ENCODE data around the gene TIGD1.

Gene TIGD1

DNA sequence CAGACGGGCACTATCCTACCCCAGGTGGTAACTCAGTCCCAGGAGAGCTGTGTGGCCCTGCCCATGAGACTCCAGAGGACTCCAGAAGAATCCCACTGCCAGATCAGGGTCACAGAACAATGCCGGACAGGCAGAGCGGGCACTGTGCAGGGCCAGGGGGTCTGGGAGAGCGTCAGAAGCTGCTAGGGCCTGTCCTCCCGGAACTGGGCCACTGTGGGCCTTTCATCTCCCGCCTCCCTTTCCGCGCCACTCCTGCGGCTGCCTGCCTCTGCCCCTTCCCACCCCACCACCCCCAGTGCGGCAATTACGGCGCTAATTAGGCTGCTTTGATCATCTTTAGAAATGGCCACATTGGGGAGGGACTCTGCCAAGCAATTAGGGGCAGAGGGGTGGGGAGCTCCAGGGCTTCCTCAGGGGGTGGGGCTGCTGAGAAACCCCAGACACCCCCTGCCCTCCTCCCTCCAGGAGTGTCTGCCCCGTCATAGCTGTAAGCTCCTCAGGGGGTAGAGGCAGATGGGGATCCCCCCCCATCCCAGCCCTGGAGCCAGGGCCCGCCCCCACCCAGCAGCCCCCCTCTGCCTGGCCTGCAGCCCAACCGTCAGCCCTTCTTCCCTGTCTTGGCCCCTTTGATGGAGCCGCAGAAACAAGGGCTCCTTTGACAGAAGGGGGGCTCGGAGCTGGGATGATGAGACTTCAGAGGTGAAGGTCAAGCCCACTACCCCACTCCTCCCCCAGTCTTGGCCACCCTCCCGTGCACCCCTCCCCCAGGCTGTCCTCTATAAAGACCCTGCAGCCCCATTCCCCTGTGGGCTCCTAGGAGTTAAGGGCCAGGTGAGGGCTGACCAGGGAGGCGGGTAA is 30.5 kb downstream of the TIGD1 start, which contains the start of gene PRSS56:
PRSS56 (plus strand) TSS at position 808 of the 858 bp plus-strand sequence. CDS start 211 bp downstream, outside the sequence.
- no peak for FAIRE-seq
- TF ChIP-seq TAF1 (IDR thresholded peaks at IDR 0.05; ENCODE audit: borderline replicate concordance, low read depth, low read length) (no peak), POLR2A (IDR thresholded peaks at IDR 0.05; ENCODE audit: low read depth, low read length) (no peak), POLR2AphosphoS5 (IDR thresholded peaks at IDR 0.05; ENCODE audit: low read depth, low read length) (no peak)
- no peak for DNase-seq (ENCODE audit: insufficient read length)

DNA sequence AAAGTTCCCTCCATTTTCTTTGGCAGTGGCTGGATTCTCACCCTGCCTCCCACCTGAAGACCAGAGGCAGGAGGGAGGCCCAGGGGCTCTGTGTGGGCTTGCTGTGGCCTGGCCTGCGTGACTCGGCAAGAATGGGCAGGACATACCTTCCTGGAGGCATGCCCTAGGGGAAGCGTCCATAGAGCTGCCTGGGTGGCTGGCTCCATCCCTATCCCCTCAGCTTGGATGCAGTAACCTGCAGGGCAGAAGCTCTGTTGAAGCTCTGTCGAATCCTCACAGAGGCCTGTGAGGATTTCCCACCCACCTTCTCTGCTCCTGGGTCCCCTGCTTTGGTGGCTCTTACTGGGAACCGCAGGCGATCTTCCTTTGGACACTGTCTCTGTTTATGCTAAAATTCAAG is 31.5 kb downstream of the TIGD1 start:
- TF ChIP-seq POLR2AphosphoS5 (IDR thresholded peaks at IDR 0.05; ENCODE audit: low read depth, low read length): no peak
- TF ChIP-seq TAF1 (IDR thresholded peaks at IDR 0.05; ENCODE audit: borderline replicate concordance, low read depth, low read length): no peak
- no peak for TF ChIP-seq POLR2A (IDR thresholded peaks at IDR 0.05; ENCODE audit: low read depth, low read length)
- DNase-seq (ENCODE audit: insufficient read length) (no peak), FAIRE-seq (no peak)

DNA sequence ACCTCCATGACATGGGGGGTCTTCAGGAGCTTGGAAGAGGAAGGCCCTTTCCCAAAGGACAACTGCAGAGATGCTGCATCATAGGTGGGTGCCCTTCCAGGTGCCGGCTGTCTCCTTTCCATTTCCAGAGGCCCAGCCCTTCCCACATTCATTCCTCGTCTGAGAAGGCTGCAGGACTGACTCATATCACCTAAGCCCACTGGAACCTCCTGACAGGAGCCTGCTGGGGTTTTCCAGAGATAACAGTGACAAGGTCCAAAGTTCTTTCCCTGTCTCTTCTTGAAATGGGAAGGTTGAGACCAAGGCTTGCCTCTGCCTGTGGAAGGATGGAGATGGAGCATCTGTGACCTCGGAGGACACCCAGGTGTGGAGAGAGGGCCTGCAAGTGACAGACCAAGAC is 33.8 kb downstream of the TIGD1 start:
- DNase-seq (ENCODE audit: insufficient read length) (no peak), FAIRE-seq (no peak)

DNA sequence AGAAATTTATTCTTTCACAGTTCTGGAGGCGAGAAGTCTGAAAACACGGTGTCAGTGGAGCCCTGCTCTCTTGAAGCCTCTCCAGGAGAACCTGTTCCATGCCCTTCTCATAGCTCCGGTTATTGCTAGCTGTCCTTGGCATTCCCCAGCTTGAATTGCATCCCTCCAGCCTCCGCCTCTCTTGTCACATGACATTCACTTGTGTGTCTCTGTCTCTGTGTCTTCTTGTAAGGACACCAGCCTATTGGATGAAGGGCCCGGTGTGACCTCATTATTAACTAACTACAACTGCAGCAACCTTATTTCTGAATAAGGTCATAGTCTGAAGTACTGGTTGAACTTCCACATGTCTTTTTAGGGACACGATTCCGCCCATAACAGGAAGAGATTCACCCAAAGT is 34.7 kb downstream of the TIGD1 start:
- no peak for TF ChIP-seq POLR2AphosphoS5 (IDR thresholded peaks at IDR 0.05; ENCODE audit: low read depth, low read length)
- no peak for TF ChIP-seq TAF1 (IDR thresholded peaks at IDR 0.05; ENCODE audit: borderline replicate concordance, low read depth, low read length)
- TF ChIP-seq POLR2A (IDR thresholded peaks at IDR 0.05; ENCODE audit: low read depth, low read length): no peak
- FAIRE-seq: no peak
- DNase-seq (ENCODE audit: insufficient read length): no peak

More for the DNA sequence above, 33.8 kb downstream of the TIGD1 start:
- TF ChIP-seq TAF1 (IDR thresholded peaks at IDR 0.05; ENCODE audit: borderline replicate concordance, low read depth, low read length): no peak
- TF ChIP-seq POLR2A (IDR thresholded peaks at IDR 0.05; ENCODE audit: low read depth, low read length): no peak
- TF ChIP-seq POLR2AphosphoS5 (IDR thresholded peaks at IDR 0.05; ENCODE audit: low read depth, low read length): no peak

DNA sequence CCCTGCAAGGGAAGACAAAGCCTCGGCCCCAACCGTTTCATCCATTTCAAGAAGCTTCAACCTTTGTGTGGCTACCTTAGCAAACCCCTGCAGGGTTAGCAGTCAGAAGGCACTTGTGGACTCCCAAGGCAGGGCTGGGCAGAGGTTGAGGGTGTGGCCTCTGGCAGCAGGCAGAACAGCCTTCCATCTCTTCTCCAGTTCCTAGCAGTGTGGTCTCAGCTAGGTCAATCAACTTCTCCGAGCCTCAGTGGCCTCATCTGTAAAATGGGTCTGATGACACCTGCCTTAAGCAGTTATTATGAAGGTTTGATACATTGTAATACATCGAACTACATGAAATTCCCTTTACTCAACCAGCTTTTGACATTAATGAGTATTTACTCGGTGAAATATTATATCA is 37.0 kb downstream of the TIGD1 start:
- no peak for FAIRE-seq
- no peak for DNase-seq (ENCODE audit: insufficient read length)
- TF ChIP-seq POLR2A (IDR thresholded peaks at IDR 0.05; ENCODE audit: low read depth, low read length) (no peak), TAF1 (IDR thresholded peaks at IDR 0.05; ENCODE audit: borderline replicate concordance, low read depth, low read length) (no peak), POLR2AphosphoS5 (IDR thresholded peaks at IDR 0.05; ENCODE audit: low read depth, low read length) (no peak)

DNA sequence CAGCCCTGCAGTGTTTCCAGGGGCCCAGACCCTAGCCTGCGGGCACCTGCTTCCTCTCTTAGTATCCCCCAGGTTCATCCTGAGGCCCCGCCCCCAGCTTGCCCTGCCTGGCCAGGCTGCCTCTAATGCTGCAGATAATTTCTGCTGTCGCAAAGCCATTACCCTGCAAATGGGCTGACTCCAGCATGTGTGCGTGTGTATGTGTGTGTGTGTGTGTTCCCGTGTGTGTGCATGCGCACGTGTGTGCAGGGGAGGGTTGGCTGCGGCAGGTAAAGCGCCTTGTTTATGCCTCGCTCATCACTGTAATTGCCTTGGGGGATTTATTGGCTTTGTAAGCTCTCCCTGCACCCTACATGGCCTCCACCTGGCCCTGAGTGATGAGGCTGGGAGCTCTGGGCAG is 37.8 kb downstream of the TIGD1 start:
- no peak for FAIRE-seq
- no peak for TF ChIP-seq POLR2AphosphoS5 (IDR thresholded peaks at IDR 0.05; ENCODE audit: low read depth, low read length)
- TF ChIP-seq TAF1 (IDR thresholded peaks at IDR 0.05; ENCODE audit: borderline replicate concordance, low read depth, low read length): no peak
- no peak for TF ChIP-seq POLR2A (IDR thresholded peaks at IDR 0.05; ENCODE audit: low read depth, low read length)
- DNase-seq (ENCODE audit: insufficient read length): no peak

DNA sequence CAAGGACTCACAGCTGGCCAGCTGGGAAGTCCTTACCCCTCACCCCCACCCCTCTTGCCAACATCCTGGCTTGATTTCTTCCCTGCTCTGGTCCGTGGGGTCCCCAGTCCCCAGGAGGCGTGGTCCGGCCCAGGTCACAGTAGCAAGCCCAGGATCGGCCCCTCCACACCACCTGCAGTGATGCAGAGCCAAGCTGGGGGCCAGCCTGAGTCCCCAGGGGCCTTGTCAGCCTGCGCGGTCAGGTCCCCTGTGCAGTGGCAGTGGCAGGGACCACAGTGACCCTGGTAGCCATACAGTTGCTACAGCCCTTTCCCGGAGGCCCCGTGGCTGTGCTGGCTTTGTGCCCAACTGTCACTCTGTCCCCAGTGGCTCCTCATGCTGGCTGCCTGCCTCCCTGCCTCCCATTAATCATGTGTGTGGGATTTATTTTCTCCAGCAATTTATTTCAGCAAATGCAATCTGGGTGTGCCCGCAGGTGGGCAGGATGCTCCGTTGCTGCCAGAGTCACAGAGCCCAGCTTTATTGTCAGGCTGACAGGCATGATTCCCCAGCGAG is 38.9 kb downstream of the TIGD1 start:
- TF ChIP-seq POLR2A (IDR thresholded peaks at IDR 0.05; ENCODE audit: low read depth, low read length) (no peak), POLR2AphosphoS5 (IDR thresholded peaks at IDR 0.05; ENCODE audit: low read depth, low read length) (no peak), TAF1 (IDR thresholded peaks at IDR 0.05; ENCODE audit: borderline replicate concordance, low read depth, low read length) (no peak)
- FAIRE-seq (no peak), DNase-seq (ENCODE audit: insufficient read length) (no peak)

DNA sequence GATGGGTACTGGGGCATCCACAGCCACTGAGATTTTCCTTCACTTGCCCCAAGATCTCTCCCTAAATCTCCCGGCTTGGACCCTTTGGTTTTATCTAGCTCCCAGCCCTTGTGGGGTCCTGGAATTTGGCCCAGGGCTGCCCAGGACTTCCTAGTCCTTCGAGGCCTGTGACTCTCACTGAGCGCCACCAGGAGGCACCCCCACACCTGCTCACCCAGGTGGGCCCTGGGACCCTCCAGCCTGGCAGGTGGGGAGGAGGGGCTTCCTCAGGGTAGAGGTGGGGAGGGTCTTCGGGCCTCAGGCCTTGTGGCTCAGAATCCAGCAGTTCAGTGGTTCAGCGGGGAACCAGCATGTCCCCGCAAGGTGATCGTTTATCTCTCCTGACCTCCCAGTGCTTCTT is 42.1 kb downstream of the TIGD1 start:
- DNase-seq (ENCODE audit: insufficient read length) (no peak), FAIRE-seq (no peak)
- TF ChIP-seq POLR2AphosphoS5 (IDR thresholded peaks at IDR 0.05; ENCODE audit: low read depth, low read length) (no peak), POLR2A (IDR thresholded peaks at IDR 0.05; ENCODE audit: low read depth, low read length) (no peak), TAF1 (IDR thresholded peaks at IDR 0.05; ENCODE audit: borderline replicate concordance, low read depth, low read length) (no peak)

DNA sequence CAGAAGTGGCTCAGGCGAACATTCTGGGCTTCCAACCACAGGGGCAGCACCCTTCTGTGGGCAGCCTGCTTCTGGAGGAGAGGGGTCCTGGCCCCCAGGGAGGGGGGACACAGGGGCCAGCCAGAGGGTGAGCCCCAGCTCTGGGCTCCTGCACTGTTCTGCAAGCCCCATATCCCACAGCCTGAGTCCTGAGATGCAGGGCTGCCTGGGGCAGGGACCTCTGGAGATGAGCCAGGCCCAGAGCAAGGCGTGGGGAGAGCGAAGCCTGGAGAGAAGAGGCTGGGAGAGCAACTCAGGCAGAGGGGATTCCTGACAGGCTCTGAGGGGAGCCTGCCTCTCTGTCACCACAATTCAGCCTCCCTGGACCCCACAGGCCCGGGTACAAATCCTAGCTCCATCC is 43.6 kb downstream of the TIGD1 start:
- DNase-seq (ENCODE audit: insufficient read length) (no peak), FAIRE-seq (no peak)
- no peak for TF ChIP-seq POLR2A (IDR thresholded peaks at IDR 0.05; ENCODE audit: low read depth, low read length)
- TF ChIP-seq POLR2AphosphoS5 (IDR thresholded peaks at IDR 0.05; ENCODE audit: low read depth, low read length): no peak
- TF ChIP-seq TAF1 (IDR thresholded peaks at IDR 0.05; ENCODE audit: borderline replicate concordance, low read depth, low read length): no peak

DNA sequence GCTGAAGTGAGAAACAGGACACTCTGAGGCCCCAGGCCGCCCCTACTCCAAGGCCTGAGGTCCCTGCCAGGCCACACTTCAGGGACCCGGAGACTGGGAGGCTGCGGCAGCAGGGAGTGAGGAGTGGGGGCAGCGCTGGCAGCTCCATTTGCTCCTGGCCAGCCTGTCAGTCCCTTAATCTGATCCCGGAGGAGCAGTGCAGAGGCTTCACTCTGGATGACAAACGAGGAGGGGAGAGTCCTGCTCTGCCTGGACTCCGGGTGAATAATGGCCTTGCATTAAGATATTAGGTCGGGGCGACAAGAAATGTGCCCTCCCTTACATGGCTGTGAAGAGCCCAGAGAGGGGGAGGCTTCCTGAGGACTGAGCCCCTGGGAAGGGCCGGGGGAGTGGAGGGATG is 44.5 kb downstream of the TIGD1 start:
- FAIRE-seq: no peak
- no peak for DNase-seq (ENCODE audit: insufficient read length)
- TF ChIP-seq POLR2AphosphoS5 (IDR thresholded peaks at IDR 0.05; ENCODE audit: low read depth, low read length) (no peak), POLR2A (IDR thresholded peaks at IDR 0.05; ENCODE audit: low read depth, low read length) (no peak), TAF1 (IDR thresholded peaks at IDR 0.05; ENCODE audit: borderline replicate concordance, low read depth, low read length) (no peak)

DNA sequence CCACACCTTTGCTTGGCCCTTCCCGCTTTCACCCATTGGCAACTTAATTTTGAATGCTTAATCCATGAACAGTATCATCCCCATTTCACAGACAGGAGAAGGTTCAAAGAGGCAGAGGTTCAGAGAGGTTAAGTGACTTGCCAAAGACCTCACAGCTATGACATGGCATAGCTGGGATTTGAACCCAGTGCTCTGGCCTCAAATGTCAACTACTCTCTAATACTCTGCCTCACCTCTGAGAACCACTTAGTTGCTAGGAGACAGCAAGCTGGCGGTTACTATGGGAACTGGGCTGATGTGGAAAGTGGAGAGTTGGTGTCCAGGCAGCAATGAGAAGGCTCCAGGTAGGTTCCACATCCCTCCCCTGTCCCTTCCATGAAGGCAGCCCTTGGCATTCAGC is 45.9 kb downstream of the TIGD1 start:
- FAIRE-seq: no peak
- TF ChIP-seq TAF1 (IDR thresholded peaks at IDR 0.05; ENCODE audit: borderline replicate concordance, low read depth, low read length): no peak
- DNase-seq (ENCODE audit: insufficient read length): no peak

DNA sequence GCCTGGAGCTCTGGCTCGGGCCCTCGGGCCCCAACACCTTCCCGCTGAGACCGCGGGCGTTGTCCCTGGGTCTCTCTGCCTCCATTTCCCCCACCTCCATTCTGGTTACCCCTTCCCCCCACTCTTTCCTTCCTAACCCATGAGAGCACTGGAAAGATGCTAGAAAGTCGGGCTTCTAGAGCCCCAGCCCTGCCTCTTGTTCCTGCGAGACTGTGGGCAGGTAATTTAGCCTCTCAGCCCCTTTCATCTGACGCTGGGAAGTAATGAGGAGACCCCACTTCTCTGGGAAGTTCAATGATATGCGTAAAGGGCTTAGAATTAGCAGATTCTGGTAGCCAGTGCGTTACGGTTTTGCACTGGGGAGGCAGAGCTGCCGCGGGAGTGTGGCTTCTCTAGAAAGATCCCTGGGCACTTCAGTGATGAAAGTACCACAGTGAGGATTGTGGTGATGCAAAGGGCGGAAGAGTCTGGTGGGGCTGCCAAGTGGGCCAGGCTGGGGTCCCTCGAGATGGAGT is 46.5 kb downstream of the TIGD1 start:
- FAIRE-seq (no peak), DNase-seq (ENCODE audit: insufficient read length) (no peak)
- TF ChIP-seq POLR2AphosphoS5 (IDR thresholded peaks at IDR 0.05; ENCODE audit: low read depth, low read length) (no peak), POLR2A (IDR thresholded peaks at IDR 0.05; ENCODE audit: low read depth, low read length) (no peak), TAF1 (IDR thresholded peaks at IDR 0.05; ENCODE audit: borderline replicate concordance, low read depth, low read length) (no peak)
